WERI-Rb-1 (cell line): ENCODE measurements around the gene GALP.

Source experiments
- DNase-seq: peaks from one replicate; pipeline ENCODE4 v3.0.0-alpha.2; 2020
- H3K27ac ChIP-seq: fragments of 250-450 bp; sonication (Bioruptor Pico); 2 replicates; pipeline ENCODE4 v1.5.1; 2020; ENCODE audit warnings: mild to moderate bottlenecking, moderate library complexity
- H3K27me3 ChIP-seq: fragments of 250-450 bp; sonication (Bioruptor Pico); 2 replicates; pipeline ENCODE4 v1.5.1; 2021; ENCODE audit warnings: mild to moderate bottlenecking, low read depth, moderate library complexity; ENCODE audit not compliant: insufficient read depth, severe bottlenecking
- H3K36me3 ChIP-seq: fragments of 250-450 bp; sonication (Bioruptor Pico); 2 replicates; pipeline ENCODE4 v1.5.1; 2020; ENCODE audit warnings: mild to moderate bottlenecking, moderate library complexity
- H3K4me3 ChIP-seq: 2 replicates; pipeline ENCODE4 v1.5.1; 2011; ENCODE audit warnings: low read depth, mild to moderate bottlenecking, control low read depth, low read length
- H3K9me3 ChIP-seq: fragments of 250-450 bp; sonication (Bioruptor Pico); 2 replicates; pipeline ENCODE4 v1.5.1; 2021; ENCODE audit warnings: mild to moderate bottlenecking, moderate library complexity; ENCODE audit not compliant: severe bottlenecking
- CTCF ChIP-seq: IDR thresholded peaks from 2 replicates; pipeline ENCODE4 v1.5.1; 2011; ENCODE audit warnings: low read depth, mild to moderate bottlenecking, control low read depth, inconsistent platforms, low read length

GALP gene

GRCh38 chr19:56223481-56223880 lies 47.7 kb downstream of the GALP start:
- H3K9me3 ChIP-seq: no peaks in the 10 kb centered on the region
- no peak for TF ChIP-seq CTCF
- no peaks in the 10 kb centered on the region for H3K27me3 ChIP-seq
- no peak overlapping the region for H3K27ac ChIP-seq
- H3K4me3 ChIP-seq: no peak overlapping the region
- no peak for DNase-seq
- no peaks in the 10 kb centered on the region for H3K36me3 ChIP-seq
